Body of pancreas (tissue), 4 donors: ENCODE measurements around the gene MXD4. TPM values are rescaled to one million over a fixed set of nuclear protein-coding genes. Genes with fewer than 3 reads are reported as not detected.

Experiments
- ATAC-seq: fragments of 150-250 bp; one replicate; pipeline ENCODE4 v1.9.1; 2016
- DNase-seq, 4 donors: peaks; one replicate each; pipeline ENCODE4 v3.0.0-alpha.2; 2019
- H3K27ac ChIP-seq, 4 donors: fragments of 200-600 bp; sonication (generic); 1 replicate in 3 of 4; 2 replicates in 1 of 4; pipeline versions ENCODE4 v1.5.1 to v1.6.1; 2016 to 2019; ENCODE audit warnings: mild to moderate bottlenecking in 1 of 4, mixed read lengths in 1 of 4, moderate library complexity in 1 of 4
- H3K27me3 ChIP-seq, 2 donors: fragments of 200-600 bp; sonication (generic); one replicate each; pipeline ENCODE4 v1.6.0; 2016; ENCODE audit warnings: mild to moderate bottlenecking in 1 of 2
- H3K36me3 ChIP-seq, 2 donors: fragments of 200-600 bp; sonication (generic); replicated peaks in 1 of 2; 2 replicates each; pipeline ENCODE4 v1.5.1; 2016; ENCODE audit warnings: low read depth in 2 of 2; ENCODE audit not compliant: insufficient read depth in 1 of 2
- H3K4me1 ChIP-seq: fragments of 200-600 bp; sonication (generic); one replicate; pipeline ENCODE4 v1.6.0; 2016
- H3K4me3 ChIP-seq, 2 donors: fragments of 200-600 bp; sonication (generic); 1 replicate in 1 of 2; 2 replicates in 1 of 2; pipeline ENCODE4 v1.5.1; 2016 to 2019
- H3K9me3 ChIP-seq, 3 donors: fragments of 200-600 bp; sonication (generic); 1 replicate in 2 of 3; 2 replicates in 1 of 3; pipeline ENCODE4 v1.5.1; 2016
- CTCF ChIP-seq, 7 experiments: fragments of 450-650 bp in 4 of 7; fragments of 200-600 bp in 3 of 7; sonication (generic) in 3 of 7; IDR thresholded peaks; one replicate each; pipeline ENCODE4 v1.5.1; 2016 to 2019; ENCODE audit warnings: antibody characterized with exemption in 7 of 7
- POLR2A ChIP-seq, 3 donors: fragments of 450-650 bp; IDR thresholded peaks; one replicate each; pipeline ENCODE4 v1.6.1; 2016; ENCODE audit warnings: antibody characterized with exemption in 3 of 3, mild to moderate bottlenecking in 2 of 3
- WGBS, 2 donors: methylation state at CpG; one replicate each; pipeline ENCODE4 v1.1.5; 2017; 5-methylcytosine and 5-hydroxymethylcytosine counted together
- intact Hi-C: fragments of 100-400 bp; cut with DNase I; formaldehyde crosslinking; loops from one replicate; pipeline ENCODE4 v1.15.1; 2023
- total RNA-seq, 2 donors: library from RNA; depleted of rRNA; stranded (reverse); fragments of >200 nt; gene quantifications; one replicate each; pipeline ENCODE4 v1.1.0, GENCODE V29; 2016

The MXD4 gene
- total RNA-seq, 2 donors from 2014 or later, result 40.7 to 45.5 TPM

DNA sequence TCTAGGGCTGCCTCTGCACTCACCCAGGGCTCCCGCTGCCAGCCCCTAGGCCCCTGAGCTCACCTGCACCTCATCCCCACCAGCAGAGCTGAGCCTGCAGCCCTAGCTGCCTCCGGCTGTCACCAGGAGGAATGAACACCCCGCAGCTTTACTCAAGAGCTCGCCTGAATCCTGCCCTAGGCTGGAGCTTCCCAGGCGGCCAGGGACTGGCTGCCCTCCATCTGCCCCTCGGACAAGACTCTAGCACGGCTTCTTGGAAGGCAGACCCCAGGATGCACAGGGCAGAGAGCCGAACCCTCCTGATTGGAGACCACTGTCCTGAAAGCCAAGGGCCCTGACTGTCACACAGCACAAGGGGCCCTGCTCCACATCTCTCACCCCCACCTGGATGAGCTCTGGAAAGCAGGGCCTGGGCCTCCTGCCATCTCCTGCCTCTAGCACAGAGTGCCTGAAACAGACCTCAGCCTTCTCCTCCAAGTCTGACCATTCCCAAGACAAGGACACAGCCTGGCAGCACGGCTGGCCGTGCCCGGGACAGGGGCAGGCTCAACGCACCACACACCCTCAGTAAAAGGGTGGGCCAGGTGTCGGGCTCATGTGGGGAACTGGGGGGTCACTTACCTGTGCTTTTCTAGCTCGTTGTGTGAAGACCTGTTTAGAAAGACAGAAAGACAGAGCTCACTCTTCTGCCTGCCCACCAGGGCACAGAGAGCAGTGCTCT, 4.4 kb downstream of the MXD4 start:
- intact Hi-C loops, result no loop called here
- H3K4me3 ChIP-seq, result no peak overlapping the region

DNA sequence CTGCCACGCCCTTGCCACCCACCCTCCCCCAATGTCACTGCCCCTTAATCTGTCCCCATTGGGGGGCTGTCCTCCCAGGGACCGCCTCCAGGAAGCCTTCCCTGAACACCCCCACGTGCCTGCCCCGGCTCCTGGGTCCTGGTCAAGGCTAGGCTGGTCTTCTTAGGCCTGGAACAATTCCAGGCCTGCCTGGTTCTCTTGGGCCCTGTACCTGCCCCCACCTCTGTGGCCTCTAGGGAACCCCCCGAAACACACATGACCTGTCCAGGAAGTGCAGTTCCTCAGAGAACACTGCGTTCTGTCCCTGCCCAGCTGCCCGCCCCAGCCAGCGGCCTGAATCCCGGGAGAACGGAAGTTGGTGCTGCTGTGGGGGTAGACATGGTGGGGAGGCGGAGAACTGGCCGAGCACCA, 5.1 kb downstream of the MXD4 start:
- Histone ChIP-seq H3K4me1 (peaks cover 62% of the 10 kb centered on the region), H3K4me3 (no peak overlapping the region), H3K27me3 (no peaks in the 10 kb centered on the region), H3K36me3 (peaks cover 0 to 15% of the 10 kb centered on the region in 2 donors), H3K9me3 (no peaks in the 10 kb centered on the region), H3K27ac (peak overlapping the region; percentile 47 to 90 (median 65))
- 65 to 66% methylated on average over 9 to 12 of the region's 12 CpGs for WGBS, 2 donors
- DNase-seq (peak; percentile 32 to 66 (median 48)), ATAC-seq (no peak)
- TF ChIP-seq CTCF (IDR thresholded peaks at IDR 0.05) (no peak), POLR2A (IDR thresholded peaks at IDR 0.05) (no peak)
- intact Hi-C loops, result no loop called here

More for the DNA sequence above, 4.4 kb downstream of the MXD4 start:
- Histone ChIP-seq H3K36me3 (peaks cover 0 to 12% of the 10 kb centered on the region in 2 donors), H3K27me3 (no peaks in the 10 kb centered on the region), H3K27ac (peak overlapping the region in 3 of 4 donors; percentile 65 to 90 (median 65)), H3K4me1 (peaks cover 62% of the 10 kb centered on the region), H3K9me3 (no peaks in the 10 kb centered on the region)
- DNase-seq (peak; percentile 3 to 13 (median 10)), ATAC-seq (no peak)
- no peak for TF ChIP-seq POLR2A (IDR thresholded peaks at IDR 0.05)
- 76 to 88% methylated on average over 3 to 14 of the region's 14 CpGs for WGBS, 2 donors

DNA sequence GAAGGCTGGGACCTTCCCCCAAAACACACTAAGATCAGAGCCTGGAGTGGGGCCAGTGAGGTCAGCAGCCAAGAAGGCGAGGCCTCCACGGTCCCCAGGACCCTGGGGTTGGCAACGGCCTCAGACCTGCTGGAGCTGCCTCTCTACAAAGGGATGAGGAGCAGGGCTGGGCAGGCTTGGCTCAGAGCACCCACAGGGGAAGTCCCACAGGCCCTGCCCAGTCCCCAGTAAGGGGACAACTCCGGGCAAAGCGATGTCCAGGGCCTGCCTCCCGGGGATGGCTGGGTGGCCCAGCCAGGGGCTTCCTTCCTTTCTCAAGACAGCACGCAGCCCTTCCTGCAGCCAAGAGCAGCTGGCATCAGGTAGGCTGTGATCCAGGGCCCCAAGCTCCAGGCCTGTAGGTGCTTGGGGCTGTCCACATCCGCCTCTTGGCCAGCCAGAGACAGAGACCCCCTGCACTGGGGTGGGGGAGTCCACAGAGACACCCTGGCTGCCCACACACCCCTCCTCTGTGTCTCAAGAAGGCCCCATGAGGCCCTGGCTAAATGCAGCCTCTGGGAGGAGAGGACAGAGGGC, 5.7 kb downstream of the MXD4 start:
- Histone ChIP-seq H3K9me3 (no peaks in the 10 kb centered on the region), H3K4me1 (peaks cover 62% of the 10 kb centered on the region), H3K4me3 (no peak overlapping the region), H3K27ac (peak overlapping the region; percentile 47 to 90 (median 65)), H3K27me3 (no peaks in the 10 kb centered on the region), H3K36me3 (peaks cover 0 to 18% of the 10 kb centered on the region in 2 donors)
- DNase-seq, result peak; percentile 26 to 52 (median 28)
- WGBS, 2 donors, result 52 to 72% methylated on average over 5 to 8 of the region's 8 CpGs
- TF ChIP-seq CTCF (IDR thresholded peaks at IDR 0.05) (no peak), POLR2A (IDR thresholded peaks at IDR 0.05) (no peak)
- peak; percentile 22 for ATAC-seq
- intact Hi-C loops, result no loop called here

GRCh38 chr4:2255501-2256155, 6.3 kb downstream of the MXD4 start:
- no peaks in the 10 kb centered on the region for H3K27me3 ChIP-seq
- DNase-seq (peak; percentile 42 to 63 (median 44)), ATAC-seq (peak; percentile 51)
- H3K36me3 ChIP-seq, result peaks cover 0 to 24% of the 10 kb centered on the region in 2 donors
- no peaks in the 10 kb centered on the region for H3K9me3 ChIP-seq
- H3K27ac ChIP-seq, result peak overlapping the region in 3 of 4 donors; percentile 65 to 90 (median 65)
- intact Hi-C loops, result no loop called here
- no peak overlapping the region for H3K4me3 ChIP-seq
- TF ChIP-seq POLR2A (IDR thresholded peaks at IDR 0.05) (peak in 1 of 3 donors; percentile 43), CTCF (IDR thresholded peaks at IDR 0.05) (no peak)
- WGBS, 2 donors, result 58 to 70% methylated on average over 4 to 18 of the region's 18 CpGs
- H3K4me1 ChIP-seq, result peaks cover 58% of the 10 kb centered on the region
